GM18867 (cell line): ENCODE data around the gene STARD5.
"Not testable (repeated sequence)": the region's sequence is repeated elsewhere in the genome, so short reads cannot be mapped to it uniquely, and the experiment has no call there.

Source experiments
- ATAC-seq: cut with Tn5 transposase; IDR thresholded peaks from one replicate; pipeline ENCODE4 v1.9.1; 2021; ENCODE audit warnings: mild to moderate bottlenecking, moderate library complexity; ENCODE audit not compliant: unreplicated experiment

The STARD5 gene

GRCh38 chr15:81337713-81338157, 13.8 kb upstream of the STARD5 start:
- ATAC-seq: no peak

- no peak for ATAC-seq
Measured at GRCh38 chr15:81337241-81337640, 13.3 kb upstream of the STARD5 start.

GRCh38 chr15:81336568-81336967, 12.6 kb upstream of the STARD5 start:
- no peak for ATAC-seq

GRCh38 chr15:81335631-81336030, 11.7 kb upstream of the STARD5 start:
- no peak for ATAC-seq

- ATAC-seq: no peak
Measured at GRCh38 chr15:81334768-81335435, 11.0 kb upstream of the STARD5 start.

- no peak for ATAC-seq
Measured at GRCh38 chr15:81333363-81333762, 9.4 kb upstream of the STARD5 start.

GRCh38 chr15:81332326-81332725, 8.4 kb upstream of the STARD5 start:
- ATAC-seq: no peak

GRCh38 chr15:81331600-81331999, 7.7 kb upstream of the STARD5 start:
- no peak for ATAC-seq

GRCh38 chr15:81331141-81331540, 7.2 kb upstream of the STARD5 start:
- ATAC-seq: not testable (repeated sequence)

GRCh38 chr15:81330366-81331090, 6.6 kb upstream of the STARD5 start:
- ATAC-seq: no peak

GRCh38 chr15:81329446-81329845, 5.5 kb upstream of the STARD5 start:
- ATAC-seq: no peak

- ATAC-seq: no peak
Measured at GRCh38 chr15:81327516-81327915, 3.6 kb upstream of the STARD5 start.

GRCh38 chr15:81326466-81327212, 2.7 kb upstream of the STARD5 start:
- ATAC-seq: no peak

GRCh38 chr15:81323559-81323943, 390 bp downstream of the STARD5 start:
- ATAC-seq: peak; percentile 15

- no peak for ATAC-seq
Measured at GRCh38 chr15:81322676-81323253, 1.2 kb downstream of the STARD5 start.

GRCh38 chr15:81321667-81322066, 2.3 kb downstream of the STARD5 start:
- ATAC-seq: no peak

- no peak for ATAC-seq
Measured at GRCh38 chr15:81317642-81318017, 6.3 kb downstream of the STARD5 start.

- no peak for ATAC-seq
Measured at GRCh38 chr15:81316267-81316666, 7.7 kb downstream of the STARD5 start.

- no peak for ATAC-seq
Measured at GRCh38 chr15:81315452-81316175, 8.3 kb downstream of the STARD5 start.

GRCh38 chr15:81314378-81314777, 9.6 kb downstream of the STARD5 start:
- no peak for ATAC-seq

GRCh38 chr15:81313686-81314085, 10.3 kb downstream of the STARD5 start:
- ATAC-seq: no peak
